Muscle of arm (tissue), 12 donors: Measurements from ENCODE around the gene PRDM16. TPM values are rescaled to one million over a fixed set of nuclear protein-coding genes. Genes with fewer than 3 reads are reported as not detected.

Experiments used
- DNase-seq: peaks from one replicate; pipeline ENCODE4 v3.0.0-alpha.2; 2013
- polyA plus RNA-seq, 12 donors: library from polyadenylated mRNA; unstranded; fragments of 120-200 nt; gene quantifications; one replicate each; pipeline ENCODE4 v1.2.1, GENCODE V29; 2013; ENCODE audit not compliant: insufficient read length in 12 of 12

Gene PRDM16
- polyA plus RNA-seq, 12 donors: 0.66 to 2.0 (median 0.87) TPM; not detected in 2

GRCh38 chr1:3183411-3183810, 114.4 kb downstream of the PRDM16 start:
- no peak for DNase-seq

- no peak for DNase-seq
Observed at GRCh38 chr1:3183813-3184212, 114.8 kb downstream of the PRDM16 start.

- DNase-seq: no peak
Observed at GRCh38 chr1:3184666-3185065, 115.7 kb downstream of the PRDM16 start.

GRCh38 chr1:3185896-3186525, 117.0 kb downstream of the PRDM16 start:
- DNase-seq: no peak

- DNase-seq: peak; percentile 68
Observed at GRCh38 chr1:3186526-3186921, 117.5 kb downstream of the PRDM16 start.

- no peak for DNase-seq
Observed at GRCh38 chr1:3187415-3188149, 118.6 kb downstream of the PRDM16 start.

- DNase-seq: no peak
Observed at GRCh38 chr1:3188150-3188971, 119.4 kb downstream of the PRDM16 start.

GRCh38 chr1:3190256-3191041, 121.4 kb downstream of the PRDM16 start:
- DNase-seq: no peak

GRCh38 chr1:3192361-3192760, 123.4 kb downstream of the PRDM16 start:
- DNase-seq: no peak

GRCh38 chr1:3192825-3193224, 123.8 kb downstream of the PRDM16 start:
- DNase-seq: no peak

GRCh38 chr1:3193811-3194210, 124.8 kb downstream of the PRDM16 start:
- DNase-seq: no peak

GRCh38 chr1:3194760-3195479, 125.9 kb downstream of the PRDM16 start:
- no peak for DNase-seq

GRCh38 chr1:3195480-3195815, 126.4 kb downstream of the PRDM16 start:
- DNase-seq: no peak

GRCh38 chr1:3195966-3196515, 127.0 kb downstream of the PRDM16 start:
- no peak for DNase-seq

GRCh38 chr1:3196577-3197245, 127.7 kb downstream of the PRDM16 start:
- no peak for DNase-seq

- DNase-seq: no peak
Observed at GRCh38 chr1:3197781-3198316, 128.8 kb downstream of the PRDM16 start.

- DNase-seq: no peak
Observed at GRCh38 chr1:3198371-3199271, 129.6 kb downstream of the PRDM16 start.

GRCh38 chr1:3204725-3205124, 135.7 kb downstream of the PRDM16 start:
- no peak for DNase-seq

- DNase-seq: no peak
Observed at GRCh38 chr1:3205815-3206214, 136.8 kb downstream of the PRDM16 start.
